Heart left ventricle (tissue), 16 donors: Measurements from ENCODE around the gene C19orf67. TPM values are rescaled to one million over a fixed set of nuclear protein-coding genes. Genes with fewer than 3 reads are reported as not detected.
A peak's percentile ranks its signal among the peaks of the same experiment; 100 is the strongest.
"Not testable (repeated sequence)": the region's sequence is repeated elsewhere in the genome, so short reads cannot be mapped to it uniquely, and the experiment has no call there.

Experiments used
- ATAC-seq, 4 donors: fragments of 200-7000 bp; cut with Tn5 transposase; one replicate each; pipeline ENCODE4 v1.9.1; 2020 to 2022; ENCODE audit warnings: moderate library complexity in 4 of 4, mild to moderate bottlenecking in 3 of 4, moderate number of reproducible peaks in 1 of 4
- DNase-seq, 5 donors: peaks; one replicate each; pipeline ENCODE4 v3.0.0-alpha.2; 2020
- H3K27ac ChIP-seq, 12 donors: fragments of 200-600 bp; sonication (generic) in 4 of 12; one replicate each; pipeline versions ENCODE4 v1.5.0 to v1.8.0; 2016 to 2022; ENCODE audit warnings: mild to moderate bottlenecking in 2 of 12
- H3K27me3 ChIP-seq, 9 donors: fragments of 200-600 bp; sonication (generic) in 2 of 9; one replicate each; pipeline versions ENCODE4 v1.5.1 to v1.8.0; 2016 to 2022; ENCODE audit warnings: mild to moderate bottlenecking in 3 of 9
- H3K36me3 ChIP-seq, 9 donors: fragments of 200-600 bp; sonication (generic) in 2 of 9; one replicate each; pipeline versions ENCODE4 v1.5.0 to v1.8.0; 2018 to 2022; ENCODE audit warnings: mild to moderate bottlenecking in 2 of 9
- H3K4me1 ChIP-seq, 12 donors: fragments of 200-600 bp; sonication (generic) in 4 of 12; one replicate each; pipeline versions ENCODE4 v1.5.0 to v1.8.0; 2016 to 2022; ENCODE audit warnings: mild to moderate bottlenecking in 3 of 12
- H3K4me3 ChIP-seq, 12 donors: fragments of 200-600 bp; sonication (generic) in 4 of 12; one replicate each; pipeline versions ENCODE4 v1.5.0 to v1.8.0; 2017 to 2022; ENCODE audit warnings: mild to moderate bottlenecking in 9 of 12, moderate library complexity in 4 of 12
- H3K9me3 ChIP-seq, 12 donors: fragments of 200-600 bp; sonication (generic) in 4 of 12; one replicate each; pipeline versions ENCODE4 v1.5.0 to v1.8.0; 2016 to 2022; ENCODE audit warnings: mild to moderate bottlenecking in 1 of 12
- CTCF ChIP-seq, 12 donors: fragments of 200-600 bp; sonication (generic) in 4 of 12; IDR thresholded peaks; one replicate each; pipeline versions ENCODE4 v1.5.0 to v1.8.0; 2018 to 2022; ENCODE audit warnings: antibody characterized with exemption in 12 of 12, mild to moderate bottlenecking in 5 of 12
- POLR2A ChIP-seq, 2 donors: fragments of 450-650 bp; IDR thresholded peaks; one replicate each; pipeline ENCODE4 v1.6.1; 2017; ENCODE audit warnings: antibody characterized with exemption in 2 of 2, mild to moderate bottlenecking in 2 of 2, moderate library complexity in 2 of 2
- WGBS, 4 donors: extraction: QIAGEN DNeasy Blood & Tissue Kit in 2 of 4; methylation state at CpG; one replicate each; pipeline versions ENCODE4 v1.1.5 to v1.1.7; 2013 to 2018; 5-methylcytosine and 5-hydroxymethylcytosine counted together
- intact Hi-C, 10 donors: fragments of 100-400 bp; cut with DNase I; formaldehyde crosslinking; loops; one replicate each; pipeline versions ENCODE4 v1.11.1 to v1.14.2; 2022
- polyA plus RNA-seq, 2 donors: library from polyadenylated mRNA; stranded (reverse); fragments of 200-250 nt; gene quantifications; one replicate each; pipeline ENCODE4 v1.2.3, GENCODE V29; 2013
- total RNA-seq, 9 donors: library from RNA; depleted of rRNA in 2 of 9; stranded (reverse); fragments of >200 nt in 2 of 9; fragmentation: NEBNext Ultra II Directional in 3 of 9; extraction: Animal tissue kit (Norgen Biotek cat#: 25700) in 3 of 9; gene quantifications; one replicate each; pipeline versions ENCODE4 v1.1.0 to v1.2.4, GENCODE V29; 2016 to 2023
- donor health status: ischemic (EF 13 %, LVEDD 7.1; RV severe dilation, severe dysfunction).
- donor health status: healthy with polysubstance abuse.
- donor health status: DM: no; HTN: yes; CAD: no.
- donor health status: DM: no; HTN: no; CAD: no.
- donor health status: ischemic (EF 25% LVEDD 6.9; RV normal size, moderate dysfunction).
- donor health status: ischemic (EF 25% LVEDD 5.7; RV mildly dilated, moderate dysfunction).
- donor health status: healthy.
- donor health status: DM: yes; HTN: yes; CAD: no.
- donor health status: ischemic (EF 35%, LVEDD 5.7; RV mildly dilated, moderate dysfunction).
- donor health status: nonischemic (EF 11% LVEDD 7.7; RV severe dilation, severe dysfunction).
- donor health status: DM: yes; HTN: yes; CAD: no.
- donor health status: PGD.
- donor health status: ischemic (EF 29% LVEDD 5.4; RV normal size, mild dysfunction).
- donor health status: nonischemic (EF 23%, LVEDD 6.1; RV moderate dilation, normal function).

C19orf67 gene
- total and polyA plus RNA-seq, 11 donors: not detected

- DNase-seq (no peak), ATAC-seq (no peak)
- no peak overlapping the region for H3K4me3 ChIP-seq
- TF ChIP-seq CTCF (IDR thresholded peaks at IDR 0.05): no peak
- no peak for TF ChIP-seq POLR2A (IDR thresholded peaks at IDR 0.05)
- intact Hi-C loops: loop anchor here in 2 of 10 donors (5.0 to 10.0 kb wide), 2 partner anchors 166 to 168 kb away; no protein-coding TSS in a partner anchor
- no peaks in the 10 kb centered on the region for H3K27me3 ChIP-seq
- H3K4me1 ChIP-seq: no peaks in the 10 kb centered on the region
- peaks cover 0 to 39% (median 0%) of the 10 kb centered on the region in 9 donors for H3K36me3 ChIP-seq
- peaks cover 0 to 9% (median 0%) of the 10 kb centered on the region in 12 donors for H3K9me3 ChIP-seq
- 95 to 99% (median 97%) methylated on average over 4 of the region's 4 CpGs for WGBS, 4 donors
- H3K27ac ChIP-seq: no peak overlapping the region
These were observed 35.1 kb downstream of the C19orf67 start for GRCh38 chr19:14050512-14050911.

- Histone ChIP-seq H3K4me1 (no peaks in the 10 kb centered on the region), H3K4me3 (no peak overlapping the region), H3K27me3 (no peaks in the 10 kb centered on the region), H3K9me3 (peaks cover 0 to 9% (median 0%) of the 10 kb centered on the region in 12 donors), H3K27ac (no peak overlapping the region), H3K36me3 (peaks cover 0 to 51% (median 0%) of the 10 kb centered on the region in 9 donors)
- TF ChIP-seq CTCF (IDR thresholded peaks at IDR 0.05) (peak; percentile 70 to 91 (median 82)), POLR2A (IDR thresholded peaks at IDR 0.05) (no peak)
- intact Hi-C loops: loop anchor here in 2 of 10 donors (10.0 kb wide), 2 partner anchors 164 to 454 kb away; no protein-coding TSS in a partner anchor
- ATAC-seq: peak in 3 of 4 donors; percentile 59 to 68 (median 66)
- WGBS, 4 donors: 80 to 88% (median 85%) methylated on average over 8 of the region's 8 CpGs
- peak in 3 of 5 donors; percentile 31 to 76 (median 42) for DNase-seq
These were observed 37.0 kb downstream of the C19orf67 start for GRCh38 chr19:14048443-14049153.

GRCh38 chr19:14047866-14048265 lies 37.7 kb downstream of the C19orf67 start:
- H3K36me3 ChIP-seq: peaks cover 0 to 51% (median 0%) of the 10 kb centered on the region in 9 donors
- 96 to 99% (median 97%) methylated on average over 10 of the region's 10 CpGs for WGBS, 4 donors
- H3K4me1 ChIP-seq, DNase-seq, H3K27me3 ChIP-seq, H3K27ac ChIP-seq, H3K4me3 ChIP-seq, H3K9me3 ChIP-seq, ATAC-seq: not testable (repeated sequence)
- intact Hi-C loops: loop anchor here in 2 of 10 donors (10.0 kb wide), 2 partner anchors 163 to 453 kb away; no protein-coding TSS in a partner anchor

- Histone ChIP-seq H3K27ac (peak overlapping the region in 9 of 12 donors; percentile 2 to 63 (median 39)), H3K36me3 (peaks cover 0 to 51% (median 0%) of the 10 kb centered on the region in 9 donors), H3K4me1 (peaks cover 0 to 11% (median 7%) of the 10 kb centered on the region in 12 donors)
- H3K9me3 ChIP-seq, H3K27me3 ChIP-seq, H3K4me3 ChIP-seq: not testable (repeated sequence)
- peak; percentile 47 to 72 (median 58) for TF ChIP-seq CTCF (IDR thresholded peaks at IDR 0.05)
- WGBS, 4 donors: 50 to 53% (median 51%) methylated on average over 19 of the region's 19 CpGs
- ATAC-seq: peak; percentile 61 to 89 (median 84)
- intact Hi-C loops: loop anchor here in 6 of 10 donors (1.0 to 10.0 kb wide), 4 partner anchors 158 to 448 kb away; no protein-coding TSS in a partner anchor
- peak in 3 of 5 donors; percentile 37 to 53 (median 53) for DNase-seq
These were observed 42.6 kb downstream of the C19orf67 start for GRCh38 chr19:14042659-14043608.
